ENCODE data around the gene BPIFA2.
"Not testable (repeated sequence)": the region's sequence is repeated elsewhere in the genome, so short reads cannot be mapped to it uniquely, and the experiment has no call there.

BPIFA2 gene

DNA sequence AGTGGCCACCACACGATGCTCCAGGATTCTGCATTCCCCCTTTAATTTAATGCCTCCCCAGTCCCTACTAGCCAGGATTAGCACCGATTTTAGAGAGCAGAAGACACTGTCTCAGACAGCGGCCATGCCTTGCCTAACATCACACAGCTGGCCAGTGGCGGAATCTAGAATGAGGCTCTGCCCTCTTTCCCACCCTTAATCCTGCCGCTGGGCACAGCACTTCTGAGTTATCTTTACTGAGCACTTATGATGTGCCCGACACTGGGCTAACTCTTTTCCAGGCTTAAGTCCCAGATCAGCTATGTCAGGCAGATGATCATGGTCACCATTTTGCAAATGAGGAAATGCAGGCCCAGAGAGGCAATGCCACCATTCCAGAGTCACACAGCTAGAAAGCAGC lies 5.6 kb upstream of the BPIFA2 start:
- DNase-seq = no peak

DNA sequence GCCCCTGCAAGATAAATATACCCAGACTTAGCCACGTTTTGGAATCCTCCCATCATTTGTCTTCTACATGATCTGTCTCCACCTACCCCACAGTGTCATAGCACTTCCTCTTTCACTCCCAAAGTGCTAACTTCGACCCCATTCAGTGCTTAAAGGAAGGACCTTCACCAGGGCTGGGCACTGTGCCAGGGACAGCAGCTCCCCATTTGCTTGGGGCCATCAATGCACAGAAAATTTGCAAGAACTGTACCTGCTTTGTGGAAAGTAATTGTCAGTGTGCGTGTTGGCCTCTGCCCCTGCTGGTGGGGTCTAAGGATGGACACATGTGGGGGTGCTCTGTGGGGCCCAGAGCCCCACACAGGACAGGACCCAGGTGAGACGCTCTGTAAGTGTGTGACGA lies 5.2 kb upstream of the BPIFA2 start:
- DNase-seq = no peak

DNA sequence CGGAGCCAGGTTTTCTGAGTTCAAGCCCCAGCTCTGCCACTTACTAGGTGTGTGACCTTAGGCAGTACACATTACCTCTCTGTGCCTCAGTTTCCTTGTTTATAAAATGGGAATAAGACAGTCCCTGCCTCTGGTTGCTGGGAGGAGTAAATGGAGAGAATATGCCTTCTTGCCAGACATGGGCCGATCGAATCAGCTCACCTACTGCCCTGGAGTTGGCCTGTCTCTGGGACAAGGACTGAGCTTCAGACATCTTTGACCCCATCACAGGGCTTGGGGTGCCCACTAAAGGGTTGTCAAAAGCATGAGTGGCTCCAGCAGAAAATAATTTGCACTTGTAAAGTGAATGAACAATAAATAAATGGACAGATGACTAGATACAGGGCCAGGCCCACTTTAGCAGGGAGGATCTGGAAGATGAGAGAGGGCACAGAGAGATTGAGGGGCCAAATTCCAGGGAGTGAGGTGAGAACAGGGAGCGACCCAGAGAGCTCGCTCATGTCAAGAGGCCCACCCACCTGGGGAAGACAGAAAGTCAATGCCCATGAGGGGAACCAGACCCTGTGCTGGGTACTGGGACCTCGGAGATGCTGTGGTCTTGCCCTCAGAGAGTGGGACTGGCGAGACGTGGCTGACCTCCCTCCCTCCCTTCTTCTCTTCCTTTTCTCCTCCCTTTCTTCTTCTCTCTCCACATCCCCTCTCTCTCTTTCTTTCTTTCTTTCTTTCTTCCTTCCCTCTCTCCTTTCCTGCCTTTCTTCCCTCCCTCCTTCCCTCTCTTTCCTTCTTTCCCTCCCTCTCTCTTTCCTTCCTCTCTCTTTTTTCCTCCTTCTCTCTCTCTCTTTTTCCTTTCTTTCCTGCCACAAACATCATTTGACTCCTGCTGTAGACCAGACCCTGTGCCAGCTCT lies 3.9 kb upstream of the BPIFA2 start:
- DNase-seq = no peak

DNA sequence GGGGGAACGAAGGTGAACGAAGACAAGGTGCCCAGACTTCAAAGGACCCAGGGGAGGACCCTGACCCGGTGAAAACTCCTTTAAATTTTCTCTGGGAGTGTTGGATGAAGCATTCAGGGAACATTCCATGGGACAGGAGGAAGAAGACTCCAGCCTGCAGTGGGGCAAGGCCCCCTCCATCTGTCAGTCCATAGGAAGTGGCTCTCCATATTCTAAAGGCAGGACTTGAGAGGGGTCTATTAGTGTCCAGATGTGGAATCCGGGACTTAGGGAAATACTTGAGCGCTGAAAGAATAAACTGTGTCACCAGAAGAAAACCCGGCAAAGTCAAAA lies 3.2 kb upstream of the BPIFA2 start:
- DNase-seq = no peak

DNA sequence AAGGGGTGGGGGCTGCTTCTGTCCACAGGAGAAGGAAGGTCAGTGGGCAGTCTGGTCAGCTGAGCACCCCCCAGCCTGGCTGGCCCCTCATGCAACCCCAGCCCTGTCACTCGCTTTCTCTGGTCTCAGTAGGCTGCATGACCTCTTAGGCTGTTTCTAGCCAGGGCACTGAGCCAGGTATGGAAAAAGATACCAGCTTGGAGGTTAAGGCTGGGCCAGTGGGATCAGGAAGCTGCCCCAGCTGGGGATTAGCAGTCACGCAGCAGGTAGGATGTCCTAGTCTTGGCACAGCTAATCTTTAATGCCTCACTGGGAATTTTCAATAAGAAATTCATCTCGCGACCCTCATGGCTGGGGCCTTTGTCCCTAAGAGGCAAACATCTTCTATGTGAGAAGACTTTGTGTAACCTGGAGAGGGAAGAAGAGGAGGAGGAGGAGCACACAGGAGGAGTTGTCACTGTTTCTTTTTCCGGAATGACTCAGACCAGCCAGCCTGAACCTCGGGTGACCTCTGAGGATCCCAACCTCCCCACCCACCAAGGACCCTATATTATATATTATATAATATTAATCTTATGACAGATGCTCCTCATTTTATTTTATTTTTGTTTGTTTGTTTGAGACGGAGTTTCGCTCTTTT lies 2.4 kb upstream of the BPIFA2 start:
- peak; percentile 15 for DNase-seq

DNA sequence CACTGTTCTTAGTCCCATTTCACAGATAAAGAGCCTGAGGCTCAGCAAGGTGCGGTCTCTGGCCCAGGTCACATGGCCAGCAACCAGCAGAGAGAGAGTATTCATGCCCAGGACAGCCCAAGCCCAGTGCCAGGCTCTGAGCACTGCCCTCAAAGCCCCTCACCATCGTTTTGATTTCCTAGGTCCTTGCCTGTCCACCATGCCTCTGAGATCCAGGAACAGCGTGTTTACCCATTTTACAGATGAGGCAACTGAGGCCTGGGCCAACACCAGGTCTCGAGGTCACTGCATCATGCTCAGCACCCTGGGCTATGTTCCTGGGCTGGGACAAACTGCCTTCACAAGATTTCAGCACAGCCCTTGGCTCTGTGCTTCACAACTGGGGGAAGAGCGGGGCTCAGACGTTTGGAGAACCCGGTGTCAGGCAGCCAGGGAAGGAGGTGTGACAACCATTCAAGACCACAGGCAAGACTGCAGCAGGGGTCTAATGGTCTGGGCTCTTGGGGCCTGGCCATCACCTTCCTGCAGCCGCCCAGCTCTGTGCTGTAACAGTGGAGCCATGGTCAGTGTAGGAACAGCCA lies 1.3 kb upstream of the BPIFA2 start:
- no peak for DNase-seq

DNA sequence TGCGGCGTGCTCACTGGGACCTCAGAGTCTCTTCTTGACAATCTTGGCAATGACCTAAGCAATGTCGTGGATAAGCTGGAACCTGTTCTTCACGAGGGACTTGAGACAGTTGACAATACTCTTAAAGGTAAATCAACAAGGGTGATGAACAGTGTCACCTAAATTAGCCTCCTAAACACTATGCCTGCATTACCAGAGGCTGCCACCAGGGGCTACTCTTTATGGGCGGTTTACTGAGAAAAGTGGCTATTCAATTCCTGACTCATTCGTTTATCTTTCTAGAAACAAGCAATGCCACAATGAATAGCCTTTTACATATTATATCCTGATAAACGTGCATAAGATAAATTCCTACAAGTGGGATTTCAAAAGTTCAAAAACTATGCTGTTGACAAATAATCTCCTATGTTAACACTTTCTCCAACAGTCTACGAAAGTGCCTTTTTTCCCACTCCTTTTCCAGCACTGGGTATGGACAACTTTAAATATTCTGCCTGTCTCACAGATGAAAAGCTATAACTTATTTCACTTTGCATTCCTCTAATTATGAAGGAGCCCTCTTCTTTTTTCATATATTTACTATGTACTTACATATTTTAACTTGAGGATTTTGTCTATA lies 1.3 kb downstream of the BPIFA2 start:
- peak; percentile 46 for DNase-seq

DNA sequence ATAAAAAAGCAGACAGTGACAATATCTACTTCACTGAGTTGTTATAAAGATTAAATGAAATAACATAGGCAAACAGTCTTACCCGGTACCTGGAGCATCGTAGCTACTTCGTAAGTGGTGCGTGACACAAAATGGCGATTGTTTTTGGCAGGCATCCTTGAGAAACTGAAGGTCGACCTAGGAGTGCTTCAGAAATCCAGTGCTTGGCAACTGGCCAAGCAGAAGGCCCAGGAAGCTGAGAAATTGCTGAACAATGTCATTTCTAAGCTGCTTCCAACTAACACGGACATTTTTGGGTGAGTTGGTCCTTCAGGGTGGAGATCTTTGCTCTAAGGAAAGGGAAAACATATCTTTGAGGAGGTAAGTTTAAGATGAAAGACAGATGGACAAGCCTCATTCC lies 4.8 kb downstream of the BPIFA2 start:
- DNase-seq = no peak

DNA sequence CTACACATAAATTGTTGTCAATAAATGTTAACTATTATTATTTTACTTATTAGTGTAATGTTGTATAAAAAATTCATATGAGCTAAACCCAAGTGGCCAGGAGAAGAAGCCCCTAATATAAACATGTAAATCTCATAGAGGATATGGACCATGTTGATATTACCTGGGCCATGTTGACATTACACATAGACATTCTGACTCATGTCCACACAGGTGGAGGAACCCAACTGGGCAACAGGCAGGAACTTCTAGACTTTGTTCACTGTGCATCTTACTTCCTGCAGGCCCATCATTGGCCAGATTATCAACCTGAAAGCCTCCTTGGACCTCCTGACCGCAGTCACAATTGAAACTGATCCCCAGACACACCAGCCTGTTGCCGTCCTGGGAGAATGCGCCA lies 7.2 kb downstream of the BPIFA2 start:
- DNase-seq = peak; percentile 43

DNA sequence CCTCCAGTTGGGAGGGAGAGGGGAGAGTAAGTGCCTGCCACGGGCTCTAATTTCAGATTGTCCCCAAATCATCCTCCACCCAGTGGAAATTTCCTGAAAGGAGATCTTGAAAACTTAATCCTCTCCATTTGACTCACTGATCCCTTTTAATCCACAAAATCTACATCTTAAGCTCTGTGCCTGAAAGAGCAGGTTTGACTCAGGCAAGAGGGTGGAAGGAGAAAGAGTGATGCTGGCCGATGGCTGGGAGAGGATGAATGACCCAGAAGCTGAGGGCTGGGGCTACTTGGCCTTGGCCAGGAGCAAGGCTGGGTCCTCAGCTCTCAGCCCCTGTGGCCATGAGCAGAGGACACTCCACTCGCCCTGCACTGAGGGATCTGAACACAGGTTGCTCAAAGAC lies 8.1 kb downstream of the BPIFA2 start:
- no peak for DNase-seq

DNA sequence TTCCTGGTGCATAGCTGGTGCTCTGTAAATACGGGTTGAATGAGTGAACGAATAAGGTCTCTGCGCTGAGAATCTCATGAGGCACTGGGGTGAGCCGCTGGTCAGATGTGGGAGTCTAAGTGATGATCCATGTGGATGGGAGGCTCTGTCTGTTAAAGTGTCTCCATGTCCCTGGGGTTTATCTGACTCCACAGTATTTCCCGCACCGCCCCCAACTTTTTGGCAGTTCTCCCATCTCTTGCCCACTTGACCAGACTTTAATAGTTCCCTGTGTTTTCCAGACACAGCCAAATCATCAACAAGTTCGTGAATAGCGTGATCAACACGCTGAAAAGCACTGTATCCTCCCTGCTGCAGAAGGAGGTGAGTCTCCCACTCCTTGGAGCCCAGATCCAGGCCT lies 9.9 kb downstream of the BPIFA2 start:
- no peak for DNase-seq

DNA sequence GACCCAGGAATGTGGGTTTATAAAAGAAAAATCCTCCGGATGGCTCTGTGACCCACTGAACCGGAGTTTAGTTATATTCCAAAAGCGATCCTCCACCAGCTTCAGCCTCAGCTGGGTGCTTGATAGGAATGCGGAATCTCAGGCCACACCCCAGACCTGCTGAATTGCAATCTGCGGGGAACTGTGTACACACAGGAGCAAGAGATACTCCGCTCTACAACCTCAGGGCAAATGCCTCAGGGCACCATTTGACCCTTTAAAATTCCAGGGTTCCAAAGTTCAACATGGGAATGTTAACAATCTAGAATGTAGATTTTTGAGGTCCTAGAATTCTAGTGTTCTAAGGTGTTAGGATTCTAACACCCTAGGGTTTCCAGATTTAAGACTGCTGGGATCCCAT lies 10.8 kb downstream of the BPIFA2 start:
- no peak for DNase-seq

DNA sequence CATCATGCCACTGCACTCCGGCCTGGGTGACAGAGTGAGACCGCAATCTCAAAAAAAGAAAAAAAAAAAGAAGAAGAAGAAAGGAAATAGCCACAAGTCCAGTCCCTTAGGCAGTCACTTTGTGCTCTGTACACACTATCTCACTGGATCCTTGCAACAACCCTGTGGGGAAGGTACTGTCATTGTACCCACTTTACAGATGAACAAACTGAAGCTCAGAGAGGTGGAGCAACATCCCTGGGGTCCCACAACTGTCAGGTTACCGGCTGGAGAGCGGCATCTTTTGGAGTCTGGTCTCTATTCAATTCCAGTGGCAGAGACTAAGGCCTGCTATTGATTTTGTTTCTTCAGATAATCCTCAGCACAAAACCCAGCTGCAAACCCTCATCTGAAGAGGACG lies 12.2 kb downstream of the BPIFA2 start:
- no peak for DNase-seq

DNA sequence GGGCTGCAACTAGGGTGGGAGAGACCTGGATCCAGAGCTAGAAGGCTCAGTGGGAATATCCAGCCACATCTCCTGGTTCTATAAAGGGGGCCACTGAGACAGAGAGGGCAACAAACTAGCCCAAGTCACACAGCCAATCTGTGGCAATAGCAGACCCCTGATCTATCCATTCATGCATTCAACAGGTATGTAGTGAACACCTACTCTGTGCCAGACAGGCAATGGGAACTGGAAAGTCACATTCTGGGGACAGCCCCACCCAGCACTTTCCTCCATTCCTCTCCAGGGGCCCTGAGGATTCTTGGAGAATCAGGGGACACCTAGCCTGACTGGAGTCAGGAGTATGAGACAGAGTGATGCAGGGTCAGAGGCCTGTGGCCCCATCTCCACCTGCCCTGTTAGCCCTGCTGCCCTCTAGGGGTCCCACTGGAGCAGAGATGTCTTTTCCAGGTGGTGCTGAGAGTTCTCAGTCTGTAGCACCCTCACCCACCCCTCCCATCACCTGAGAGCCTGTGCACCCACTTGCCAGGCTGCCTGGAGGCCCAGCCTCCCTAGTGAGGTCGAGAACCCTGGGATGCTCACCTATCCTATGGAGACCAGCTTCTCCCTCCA lies 13.6 kb downstream of the BPIFA2 start:
- DNase-seq = no peak

DNA sequence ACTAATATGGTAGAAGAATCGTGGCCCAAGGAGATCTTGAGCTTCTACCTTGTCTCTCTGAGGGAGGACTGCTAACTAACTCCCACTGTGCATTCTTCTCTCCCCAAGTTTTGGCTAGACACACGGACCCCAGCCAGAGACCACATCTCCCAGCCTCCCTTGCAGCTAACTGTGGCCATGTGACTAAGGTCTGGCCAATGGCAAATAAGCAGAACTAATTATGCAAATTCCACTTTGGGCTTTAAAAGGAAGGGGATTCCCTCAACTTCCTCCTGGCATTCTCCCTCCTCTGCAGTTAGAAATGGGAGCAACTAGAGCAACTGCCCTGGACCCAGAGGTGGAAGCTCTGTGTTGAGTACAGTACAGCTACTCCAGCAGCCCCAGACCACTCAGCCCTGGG lies 15.4 kb downstream of the BPIFA2 start:
- DNase-seq = no peak

DNA sequence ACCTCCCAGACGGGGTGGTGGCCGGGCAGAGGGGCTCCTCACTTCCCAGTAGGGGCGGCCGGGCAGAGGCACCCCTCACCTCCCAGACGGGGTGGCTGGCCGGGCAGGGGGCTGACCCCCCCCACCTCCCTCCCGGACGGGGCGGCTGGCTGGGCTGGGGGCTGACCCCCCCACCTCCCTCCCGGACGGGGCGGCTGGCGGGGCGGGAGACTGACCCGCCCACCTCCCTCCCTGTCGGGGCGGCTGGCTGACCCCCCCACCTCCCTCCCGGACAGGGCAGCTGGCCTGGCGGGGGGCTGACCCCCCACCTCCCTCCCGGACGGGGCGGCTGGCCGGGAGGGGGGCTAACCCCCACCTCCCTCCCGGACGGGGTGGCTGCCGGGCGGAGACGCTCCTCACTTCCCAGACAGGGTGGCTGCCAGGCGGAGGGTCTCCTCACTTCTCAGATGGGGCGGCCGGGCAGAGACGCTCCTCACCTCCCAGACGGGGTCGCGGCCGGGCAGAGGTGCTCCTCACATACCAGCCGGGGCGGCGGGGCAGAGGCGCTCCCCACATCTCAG lies 17.2 kb downstream of the BPIFA2 start:
- DNase-seq = not testable (repeated sequence)

DNA sequence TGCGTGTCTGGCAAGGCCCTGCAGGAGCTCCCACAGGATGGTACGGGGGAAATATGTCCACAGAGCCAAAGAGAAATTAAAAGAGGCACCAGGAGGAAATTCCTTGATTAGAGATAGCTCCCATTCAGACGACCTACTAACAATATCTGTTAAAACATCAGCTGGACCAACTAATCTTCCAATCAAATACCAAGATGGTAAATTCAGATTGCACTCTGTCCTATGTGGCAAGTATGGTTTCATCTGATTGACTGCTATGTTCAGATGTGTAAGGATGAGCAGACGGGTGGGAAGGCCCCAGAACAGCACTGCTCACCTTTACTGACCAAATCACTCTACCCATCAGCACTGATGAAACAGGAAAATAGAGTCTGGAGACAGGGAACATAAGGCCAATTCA lies 19.5 kb downstream of the BPIFA2 start:
- no peak for DNase-seq

DNA sequence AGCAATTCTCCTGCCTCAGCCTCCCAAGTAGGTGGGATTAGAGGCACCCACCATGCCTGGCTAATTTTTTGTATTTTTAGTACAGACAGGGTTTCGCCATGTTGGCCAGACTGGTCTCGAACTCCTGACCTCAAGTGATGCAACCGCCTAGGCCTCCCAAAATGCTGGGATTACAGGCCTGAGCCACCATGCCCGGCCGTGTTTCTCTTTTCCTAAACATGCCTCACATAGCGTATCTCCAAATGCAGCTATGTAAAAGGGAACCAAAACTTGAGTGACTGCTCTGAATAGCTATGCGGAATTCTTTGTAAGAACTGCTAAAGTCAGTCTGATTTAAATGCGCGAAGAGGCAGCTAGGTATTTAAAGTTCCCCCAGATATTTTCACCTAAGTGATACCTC lies 20.5 kb downstream of the BPIFA2 start:
- no peak for DNase-seq

DNA sequence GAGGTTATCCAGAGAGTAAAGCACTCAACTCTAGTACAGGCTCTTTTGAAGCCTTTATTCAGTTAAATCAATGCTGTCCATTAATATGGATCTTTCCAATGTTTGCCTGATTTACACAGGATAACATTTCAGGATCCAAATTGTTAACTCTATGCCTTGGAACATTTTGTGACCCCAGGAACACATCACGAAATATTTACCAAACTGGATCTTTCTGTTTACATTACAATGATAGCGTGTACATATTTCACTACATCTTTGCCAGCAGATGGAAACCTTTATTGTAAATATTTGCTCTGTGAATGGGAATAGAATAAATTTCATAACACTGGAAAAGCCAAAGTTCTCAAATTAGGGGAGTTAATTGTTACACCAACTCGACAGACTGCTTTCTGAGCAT lies 23.5 kb downstream of the BPIFA2 start:
- DNase-seq = peak; percentile 23

DNA sequence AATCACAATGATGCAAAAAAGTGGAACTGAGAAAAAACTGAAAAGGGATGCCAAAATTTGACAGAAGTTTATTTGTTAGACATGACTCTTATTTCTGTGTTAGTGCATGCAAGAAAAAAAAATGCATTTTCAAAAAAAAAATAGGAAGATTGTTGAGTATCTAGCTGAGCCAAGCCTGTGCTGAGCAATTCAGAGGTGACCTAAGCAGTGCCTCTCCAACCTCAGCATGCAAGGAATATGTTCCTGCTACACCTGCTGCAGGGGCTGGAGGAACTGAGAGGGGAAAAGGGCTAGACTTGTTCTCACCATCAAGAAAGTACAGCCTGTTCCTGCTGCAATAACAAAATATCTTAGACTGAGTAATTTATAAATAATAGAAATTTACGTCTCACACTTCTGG lies 24.0 kb downstream of the BPIFA2 start:
- no peak for DNase-seq

DNA sequence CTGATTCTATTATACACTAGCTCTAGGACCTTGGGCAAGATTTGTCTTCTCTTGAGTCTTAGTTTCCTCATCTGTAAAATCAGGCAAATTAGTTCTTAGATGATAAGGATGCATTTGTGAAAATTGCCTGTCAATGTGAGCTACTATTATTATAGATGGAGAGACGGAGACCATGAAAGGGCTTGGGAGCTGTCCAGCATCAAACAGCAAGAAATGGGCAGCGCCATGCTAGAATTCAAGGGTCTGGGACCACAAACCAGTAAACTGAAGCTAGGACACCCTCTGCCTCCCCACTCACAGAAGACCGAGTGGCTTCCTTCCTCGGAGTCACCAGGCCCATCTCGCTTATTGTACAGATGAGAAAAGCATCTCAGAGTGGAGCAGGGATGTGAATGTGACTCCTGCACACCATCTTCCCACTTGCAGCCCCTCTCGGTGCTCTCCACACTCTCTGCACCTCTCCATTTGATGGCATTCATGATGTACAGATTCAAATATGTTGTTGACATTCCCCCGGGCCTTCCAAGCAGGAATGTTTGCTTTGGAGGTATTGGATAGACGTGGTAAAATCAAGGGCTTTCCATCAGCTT lies 25.0 kb downstream of the BPIFA2 start:
- DNase-seq = no peak

DNA sequence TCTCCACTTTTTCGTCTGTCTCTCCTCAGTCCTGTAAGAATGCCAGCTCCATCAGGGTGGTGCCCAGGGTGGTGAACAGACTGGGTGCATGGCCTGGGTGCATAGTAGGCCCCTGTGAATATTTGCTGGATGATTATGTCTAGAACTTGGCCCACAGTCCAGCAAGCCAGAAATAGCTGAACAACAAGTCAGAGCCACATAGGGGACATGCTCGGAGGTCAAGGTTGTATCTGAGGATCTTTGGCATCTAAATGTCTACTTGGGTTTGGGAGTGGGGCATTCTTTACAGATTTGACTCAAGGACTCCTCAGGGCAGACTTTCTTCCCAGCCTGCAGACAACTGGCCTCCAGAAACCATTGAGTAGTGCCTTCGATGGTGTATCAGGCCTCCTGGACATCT lies 31.1 kb downstream of the BPIFA2 start:
- no peak for DNase-seq

DNA sequence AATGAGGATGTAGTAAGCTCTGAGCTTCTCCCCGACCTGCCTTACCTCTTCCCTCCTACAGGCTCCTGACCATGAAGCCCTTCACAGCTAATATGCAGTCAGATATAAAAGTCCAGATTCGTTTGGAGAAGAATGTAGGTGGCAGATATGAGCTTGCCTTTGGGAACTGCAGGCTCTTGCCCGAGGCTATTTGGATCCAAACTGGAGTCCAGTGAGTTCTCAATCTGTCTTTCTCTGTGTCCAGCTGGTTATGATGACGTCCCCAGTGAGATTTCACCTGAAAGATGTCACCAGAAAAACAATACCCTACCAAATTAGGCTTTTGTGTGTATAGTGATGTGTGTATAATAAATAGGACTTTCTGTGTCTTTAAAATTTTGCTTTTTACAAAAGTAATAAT lies 34.5 kb downstream of the BPIFA2 start:
- DNase-seq = no peak
